ENCODE measurements around the gene C19orf38. TPM values are rescaled to one million over a fixed set of nuclear protein-coding genes. Genes with fewer than 3 reads are reported as not detected.
A peak's percentile ranks its signal among the peaks of the same experiment; 100 is the strongest.

Gene C19orf38
- total and polyA plus RNA-seq, 2 of the 4 experiments (the other 2 are of a cell fraction) = 0.18 to 0.19 TPM

DNA sequence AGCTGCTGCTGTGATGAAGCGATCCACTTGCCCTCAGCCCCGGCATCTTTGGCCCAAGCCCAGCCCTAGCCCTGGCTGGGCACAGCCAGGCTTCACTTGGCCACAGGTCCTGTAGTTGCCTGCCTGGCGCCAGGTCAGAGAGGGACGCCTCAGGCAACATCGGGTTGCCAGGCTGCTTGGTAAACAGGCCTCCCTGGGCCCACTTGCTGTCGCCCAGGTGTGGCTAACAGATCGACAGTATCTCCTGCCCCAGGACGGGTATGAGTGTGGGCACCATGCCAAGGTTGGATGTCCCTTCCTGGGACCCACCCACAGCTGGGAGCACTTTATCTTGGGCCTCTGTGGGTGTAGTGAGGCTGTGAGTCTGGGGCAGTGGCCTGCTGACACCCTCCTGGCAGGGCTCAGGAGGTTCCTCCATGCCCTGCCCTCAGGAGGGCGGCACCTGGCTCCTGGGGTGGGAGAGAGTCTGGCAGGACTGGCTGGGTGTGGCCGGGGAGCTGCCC lies 51.0 kb downstream of the C19orf38 start:
- no peaks in the 10 kb centered on the region for H3K9me3 ChIP-seq (ENCODE audit: control insufficient read depth, insufficient read depth, low read length)
- H4K91ac ChIP-seq (ENCODE audit: insufficient read depth, low read depth, low read length) = no peak overlapping the region
- H3K4ac ChIP-seq (ENCODE audit: low read depth, low read length) = no peak overlapping the region
- DNase-seq = no peak
- H3K27ac ChIP-seq (ENCODE audit: insufficient read depth, low read length) = no peak overlapping the region
- H3K36me3 ChIP-seq (ENCODE audit: control insufficient read depth, insufficient read depth, low read length) = no peaks in the 10 kb centered on the region; the same call in 1 of the 2 replicates
- CTCF ChIA-PET = interaction anchor here (1.2 kb wide), 1 partner anchor 34 kb away, joined by 3 read pairs; no protein-coding TSS in a partner anchor
- no peak overlapping the region for H2BK120ac ChIP-seq (ENCODE audit: low read depth, low read length)
- H2AFZ ChIP-seq (replicated peaks; ENCODE audit: low read length, poor library complexity) = no peak overlapping the region
- H3K4me1 ChIP-seq (ENCODE audit: control insufficient read depth, insufficient read depth, low read length) = peaks cover 16% of the 10 kb centered on the region
- no peak overlapping the region for H3K4me2 ChIP-seq (ENCODE audit: low read depth, low read length)
- H2AK9ac ChIP-seq (replicated peaks; ENCODE audit: low read depth, low read length, poor library complexity) = peak overlapping the region; percentile 78
- H4K20me1 ChIP-seq (ENCODE audit: insufficient read depth, low read length) = peaks cover 68% of the 10 kb centered on the region
- H3K9me1 ChIP-seq (ENCODE audit: insufficient read depth, low read length) = peaks cover 26% of the 10 kb centered on the region
- H2BK15ac ChIP-seq (ENCODE audit: low read depth, low read length) = no peak overlapping the region
- H4K5ac ChIP-seq (ENCODE audit: low read depth, low read length) = no peak overlapping the region
- 93% methylated on average over 5 of the region's 10 CpGs; no CpG with 5 or more reads in 1 of the 2 experiments for WGBS, 2 experiments (ENCODE audit: extremely low coverage in 2 of 2, insufficient read length in 1 of 2)
- POLR2A ChIA-PET (ENCODE audit: unreplicated experiment) = interaction anchor here (0.6 kb wide), 1 partner anchor 21 kb away, joined by 6 read pairs; no protein-coding TSS in a partner anchor
- H3K27me3 ChIP-seq (ENCODE audit: control insufficient read depth, insufficient read depth, low read length) = no peaks in the 10 kb centered on the region
- H3K23ac ChIP-seq (ENCODE audit: low read depth, low read length) = no peak overlapping the region
- in situ Hi-C loops (cut with MboI; ENCODE audit: low sequenced_read_pairs) (no loop called here), intact Hi-C loops (cut with micrococcal nuclease) (no loop called here), dilution Hi-C loops (cut with HindIII; ENCODE audit: low sequenced_read_pairs, unreplicated experiment) (no loop called here)
- no peak overlapping the region for H2BK5ac ChIP-seq (ENCODE audit: low read depth, low read length, poor library complexity, severe bottlenecking)
- H3K56ac ChIP-seq (ENCODE audit: extremely low read depth, insufficient read depth, low read length) = no peak overlapping the region
- no peak overlapping the region for H3K4me3 ChIP-seq (ENCODE audit: insufficient read depth, low read depth, low read length)
- no peak overlapping the region for H2BK20ac ChIP-seq (ENCODE audit: low read depth, low read length)
- no TSS peak for BruUV-seq (replicated peaks)
- peaks cover 33 to 86% of the 10 kb centered on the region in 2 experiments for H3K79me1 ChIP-seq (ENCODE audit: low read depth in 1 of 2, low read length in 2 of 2)
- H3K9ac ChIP-seq (ENCODE audit: low read depth, low read length) = no peak overlapping the region
- no peak overlapping the region for H4K8ac ChIP-seq (ENCODE audit: low read depth in 2 of 2, low read length in 2 of 2)
- H3K14ac ChIP-seq (replicated peaks; ENCODE audit: low read depth, low read length) = no peak overlapping the region
- TF ChIP-seq POLR2A (IDR thresholded peaks at IDR 0.05; ENCODE audit: low read depth, low read length) (no peak), BHLHE40 (IDR thresholded peaks at IDR 0.05; ENCODE audit: low read depth, low read length) (no peak), CHD1 (IDR thresholded peaks at IDR 0.05; ENCODE audit: low read depth, low read length) (no peak), RFX5 (IDR thresholded peaks at IDR 0.05; ENCODE audit: low read depth, low read length) (no peak), SMC3 (IDR thresholded peaks at IDR 0.05; ENCODE audit: low read depth, low read length) (no peak), RCOR1 (IDR thresholded peaks at IDR 0.05; ENCODE audit: insufficient replicate concordance, low read length) (no peak), FOS (IDR thresholded peaks at IDR 0.05; ENCODE audit: low read depth, low read length) (no peak), MAZ (IDR thresholded peaks at IDR 0.05; ENCODE audit: borderline replicate concordance, low read depth, low read length) (no peak), MAFK (IDR thresholded peaks at IDR 0.05; ENCODE audit: low read depth, low read length) (no peak), RAD21 (IDR thresholded peaks at IDR 0.05; ENCODE audit: low read length) (no peak), NFE2L2 (IDR thresholded peaks at IDR 0.05; ENCODE audit: low read depth, low read length) (no peak), MXI1 (IDR thresholded peaks at IDR 0.05; ENCODE audit: borderline replicate concordance, low read depth, low read length) (no peak), CEBPB (IDR thresholded peaks at IDR 0.05; ENCODE audit: low read depth, low read length) (no peak)
- TF ChIP-seq, protein P1, sequence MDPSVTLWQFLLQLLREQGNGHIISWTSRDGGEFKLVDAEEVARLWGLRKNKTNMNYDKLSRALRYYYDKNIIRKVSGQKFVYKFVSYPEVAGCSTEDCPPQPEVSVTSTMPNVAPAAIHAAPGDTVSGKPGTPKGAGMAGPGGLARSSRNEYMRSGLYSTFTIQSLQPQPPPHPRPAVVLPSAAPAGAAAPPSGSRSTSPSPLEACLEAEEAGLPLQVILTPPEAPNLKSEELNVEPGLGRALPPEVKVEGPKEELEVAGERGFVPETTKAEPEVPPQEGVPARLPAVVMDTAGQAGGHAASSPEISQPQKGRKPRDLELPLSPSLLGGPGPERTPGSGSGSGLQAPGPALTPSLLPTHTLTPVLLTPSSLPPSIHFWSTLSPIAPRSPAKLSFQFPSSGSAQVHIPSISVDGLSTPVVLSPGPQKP (IDR thresholded peaks at IDR 0.05; ENCODE audit: borderline replicate concordance, low read depth, low read length) = no peak
- TF ChIP-seq, protein P2, sequence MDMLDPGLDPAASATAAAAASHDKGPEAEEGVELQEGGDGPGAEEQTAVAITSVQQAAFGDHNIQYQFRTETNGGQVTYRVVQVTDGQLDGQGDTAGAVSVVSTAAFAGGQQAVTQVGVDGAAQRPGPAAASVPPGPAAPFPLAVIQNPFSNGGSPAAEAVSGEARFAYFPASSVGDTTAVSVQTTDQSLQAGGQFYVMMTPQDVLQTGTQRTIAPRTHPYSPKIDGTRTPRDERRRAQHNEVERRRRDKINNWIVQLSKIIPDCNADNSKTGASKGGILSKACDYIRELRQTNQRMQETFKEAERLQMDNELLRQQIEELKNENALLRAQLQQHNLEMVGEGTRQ (IDR thresholded peaks at IDR 0.05; ENCODE audit: low read depth, low read length) = no peak
- TF ChIP-seq, protein P3, sequence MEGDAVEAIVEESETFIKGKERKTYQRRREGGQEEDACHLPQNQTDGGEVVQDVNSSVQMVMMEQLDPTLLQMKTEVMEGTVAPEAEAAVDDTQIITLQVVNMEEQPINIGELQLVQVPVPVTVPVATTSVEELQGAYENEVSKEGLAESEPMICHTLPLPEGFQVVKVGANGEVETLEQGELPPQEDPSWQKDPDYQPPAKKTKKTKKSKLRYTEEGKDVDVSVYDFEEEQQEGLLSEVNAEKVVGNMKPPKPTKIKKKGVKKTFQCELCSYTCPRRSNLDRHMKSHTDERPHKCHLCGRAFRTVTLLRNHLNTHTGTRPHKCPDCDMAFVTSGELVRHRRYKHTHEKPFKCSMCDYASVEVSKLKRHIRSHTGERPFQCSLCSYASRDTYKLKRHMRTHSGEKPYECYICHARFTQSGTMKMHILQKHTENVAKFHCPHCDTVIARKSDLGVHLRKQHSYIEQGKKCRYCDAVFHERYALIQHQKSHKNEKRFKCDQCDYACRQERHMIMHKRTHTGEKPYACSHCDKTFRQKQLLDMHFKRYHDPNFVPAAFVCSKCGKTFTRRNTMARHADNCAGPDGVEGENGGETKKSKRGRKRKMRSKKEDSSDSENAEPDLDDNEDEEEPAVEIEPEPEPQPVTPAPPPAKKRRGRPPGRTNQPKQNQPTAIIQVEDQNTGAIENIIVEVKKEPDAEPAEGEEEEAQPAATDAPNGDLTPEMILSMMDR (conservative IDR thresholded peaks at IDR 0.05; ENCODE audit: low read depth, low read length) = no peak
- no peak overlapping the region for H2AK5ac ChIP-seq (ENCODE audit: low read depth, low read length)
- ATAC-seq (ENCODE audit: low read depth) = no peak
- H3K18ac ChIP-seq (ENCODE audit: low read depth, low read length) = no peak overlapping the region

Data from IMR-90 (cell line).